GM21786 (cell line): ENCODE results near the gene TMEM14B.
"Not testable (repeated sequence)": the region's sequence is repeated elsewhere in the genome, so short reads cannot be mapped to it uniquely, and the experiment has no call there.

ENCODE experiments used
- ATAC-seq: cut with Tn5 transposase; IDR thresholded peaks from one replicate; pipeline ENCODE4 v1.9.1; 2021; ENCODE audit not compliant: unreplicated experiment

TMEM14B gene

DNA sequence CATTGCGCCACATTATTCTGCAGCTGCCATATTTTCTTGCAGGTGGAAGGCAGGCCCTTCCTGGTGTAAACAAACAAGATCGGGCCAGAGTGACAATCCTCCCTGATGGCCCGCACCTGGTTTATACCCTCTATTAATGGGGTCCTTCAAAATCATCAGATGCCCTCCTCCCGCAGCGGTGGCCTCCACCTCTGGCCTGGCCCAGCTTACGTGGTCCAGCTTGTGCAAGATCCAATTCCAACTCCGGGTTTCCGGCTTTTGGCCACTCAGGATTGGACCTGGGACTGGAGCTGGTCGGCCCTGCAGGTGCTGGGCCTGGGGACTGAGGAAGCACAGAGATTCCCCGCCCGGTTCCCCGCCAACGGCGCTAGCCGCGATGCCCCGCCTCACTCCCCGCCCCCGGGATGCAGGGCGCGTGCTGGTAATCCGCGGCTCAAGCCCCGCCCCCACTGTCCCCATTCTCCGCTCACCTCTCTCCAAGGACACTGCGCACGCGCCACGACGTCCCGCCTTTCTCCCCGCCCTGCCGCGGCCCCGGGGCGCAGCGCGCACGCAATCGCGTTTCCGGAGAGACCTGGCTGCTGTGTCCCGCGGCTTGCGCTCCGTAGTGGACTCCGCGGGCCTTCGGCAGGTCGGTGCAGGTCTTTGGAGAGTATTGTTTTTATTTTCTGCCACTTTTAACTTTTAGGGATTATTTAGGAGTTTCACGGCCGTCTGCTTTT is at the start of gene TMEM14B:
Gene TMEM14B, plus strand, starts transcription at position 555 of the 722 bp plus-strand sequence. CDS start 1,441 bp downstream, outside the sequence.
- ATAC-seq: peak; percentile 93

DNA sequence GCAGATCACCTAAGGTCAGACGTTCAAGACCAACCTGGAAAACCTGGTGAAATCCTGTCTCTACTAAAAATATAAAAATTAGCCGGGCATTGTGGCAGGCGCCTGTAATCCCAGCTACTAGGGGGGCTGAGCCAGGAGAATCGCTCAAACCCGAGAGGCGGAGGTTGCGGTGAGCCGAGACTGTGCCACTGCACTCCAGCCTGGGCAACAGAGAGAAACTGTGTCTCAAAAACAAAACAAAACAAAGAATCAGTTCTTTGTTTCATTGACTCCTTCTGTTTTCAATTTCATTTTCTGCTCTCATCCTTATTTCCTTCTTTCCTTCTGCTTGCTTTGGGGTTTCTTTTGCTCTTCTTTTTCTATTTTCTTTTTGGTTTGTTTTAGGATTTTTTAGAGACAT is 33.6 kb upstream of the TMEM14B start:
- ATAC-seq: no peak

DNA sequence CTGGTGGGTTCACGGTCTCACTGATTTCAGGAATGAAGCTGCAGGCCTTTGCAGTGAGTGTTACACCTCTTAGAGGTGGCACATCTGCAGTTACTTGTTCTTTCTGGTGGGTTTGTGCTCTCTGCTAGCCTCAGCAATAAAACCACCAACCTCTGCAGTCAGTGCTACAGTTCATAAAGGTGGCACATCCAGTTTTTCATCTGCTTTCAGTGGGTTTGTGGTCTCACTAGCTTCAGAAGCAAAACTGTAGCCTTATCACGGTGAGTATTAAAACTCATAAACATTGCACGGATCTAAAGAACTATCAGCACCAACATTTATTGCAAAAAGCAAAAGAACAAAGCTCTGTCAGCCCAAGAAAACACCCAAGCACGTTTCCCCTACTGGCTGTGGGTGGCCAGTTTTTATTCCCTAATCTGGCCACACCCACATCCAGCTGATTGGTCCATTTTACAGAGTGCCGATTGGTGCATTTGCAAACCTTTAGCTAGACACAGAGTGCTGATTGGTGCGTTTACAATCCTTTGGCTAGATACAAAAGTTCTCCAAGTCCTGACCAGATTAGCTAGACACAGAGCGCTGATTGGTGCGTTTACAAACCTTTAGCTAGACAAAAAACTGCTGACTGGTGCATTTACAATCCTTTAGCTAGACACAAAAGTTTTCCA is 28.2 kb upstream of the TMEM14B start:
- no peak for ATAC-seq

DNA sequence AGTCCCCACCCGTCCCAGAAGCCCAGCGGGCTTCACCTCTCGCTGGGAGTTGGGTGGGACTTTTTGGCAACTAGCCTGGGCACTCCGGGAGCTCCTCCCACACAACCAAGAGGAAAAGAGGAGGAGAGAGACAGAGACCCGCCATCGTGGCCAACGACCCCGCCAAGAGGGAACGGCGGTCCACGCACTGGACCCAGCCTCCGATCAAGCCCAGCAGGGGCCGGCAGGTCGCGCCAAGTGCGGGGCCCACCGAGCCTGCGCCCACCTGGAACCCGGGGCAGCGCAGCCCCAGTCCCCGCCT is 27.7 kb upstream of the TMEM14B start:
- ATAC-seq: no peak

DNA sequence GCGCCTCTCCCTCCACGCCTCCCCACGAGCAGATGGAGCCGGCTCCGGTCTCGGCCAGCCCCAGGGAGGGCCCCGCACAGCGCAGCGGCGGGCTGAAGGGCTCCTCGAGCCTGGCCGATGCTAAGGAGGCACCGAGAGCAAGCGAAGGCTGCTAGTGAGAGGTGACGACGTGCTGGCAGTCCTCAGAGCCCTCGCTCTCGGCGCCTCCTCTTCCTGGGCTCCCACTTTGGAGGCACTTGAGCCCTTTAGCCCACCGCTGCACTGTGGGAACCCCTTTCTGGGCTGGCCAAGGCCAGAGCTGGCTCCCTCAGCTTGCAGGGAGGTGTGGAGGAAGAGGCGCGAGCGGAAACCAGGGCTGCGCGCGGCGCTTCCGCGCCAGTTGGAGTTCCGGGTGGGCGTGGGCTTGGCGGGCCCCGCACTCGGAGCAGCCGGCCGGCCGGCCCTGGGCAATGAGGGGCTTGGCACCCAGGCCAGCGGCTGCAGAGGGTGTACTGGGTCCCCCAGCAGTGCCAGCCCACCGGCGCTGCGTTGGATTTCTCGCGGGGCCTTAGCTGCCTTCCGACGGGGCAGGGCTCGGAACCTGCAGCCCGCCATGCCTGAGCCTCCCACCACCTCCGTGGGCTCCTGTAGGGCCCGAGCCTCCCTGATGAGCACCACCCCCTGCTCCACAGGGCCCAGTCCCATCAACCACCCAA is 27.2 kb upstream of the TMEM14B start:
- ATAC-seq: no peak

DNA sequence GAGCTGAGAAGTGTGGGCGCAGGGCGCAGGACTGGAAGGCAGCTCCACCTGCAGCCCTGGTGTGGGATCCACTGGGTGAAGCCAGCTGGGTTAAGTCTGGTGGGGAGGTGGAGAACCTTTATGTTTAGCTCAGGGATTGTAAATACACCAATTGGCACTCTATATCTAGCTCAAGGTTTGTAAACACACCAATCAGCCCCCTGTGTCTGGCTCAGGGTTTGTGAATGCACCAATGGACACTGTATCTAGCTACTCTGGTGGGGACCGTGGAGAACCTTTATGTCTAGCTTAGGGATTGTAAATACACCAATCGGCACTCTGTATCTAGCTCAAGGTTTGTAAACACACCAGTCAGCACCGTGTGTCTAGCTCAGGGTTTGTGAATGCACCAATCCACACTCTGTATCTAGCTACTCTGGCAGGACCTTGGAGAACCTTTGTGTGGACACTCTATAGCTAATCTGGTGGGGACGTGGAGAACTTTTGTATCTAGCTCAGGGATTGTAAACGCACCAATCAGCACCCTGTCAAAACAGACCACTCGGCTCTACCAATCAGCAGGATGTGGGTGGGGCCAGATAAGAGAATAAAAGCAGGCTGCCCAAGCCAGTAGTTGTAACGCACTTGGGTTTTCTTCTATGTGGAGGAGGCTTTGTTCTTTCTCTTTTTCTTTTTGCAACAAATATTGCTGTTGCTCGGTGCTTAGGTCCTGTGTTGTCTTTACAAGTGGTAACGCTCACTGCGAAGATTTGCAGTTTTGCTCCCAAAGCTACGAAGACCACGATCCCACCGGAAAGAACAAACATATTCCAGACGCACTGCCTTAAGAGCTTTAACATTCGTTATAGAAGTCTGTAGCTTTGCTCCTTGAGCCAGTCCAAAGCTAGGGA is 26.4 kb upstream of the TMEM14B start:
- not testable (repeated sequence) for ATAC-seq

DNA sequence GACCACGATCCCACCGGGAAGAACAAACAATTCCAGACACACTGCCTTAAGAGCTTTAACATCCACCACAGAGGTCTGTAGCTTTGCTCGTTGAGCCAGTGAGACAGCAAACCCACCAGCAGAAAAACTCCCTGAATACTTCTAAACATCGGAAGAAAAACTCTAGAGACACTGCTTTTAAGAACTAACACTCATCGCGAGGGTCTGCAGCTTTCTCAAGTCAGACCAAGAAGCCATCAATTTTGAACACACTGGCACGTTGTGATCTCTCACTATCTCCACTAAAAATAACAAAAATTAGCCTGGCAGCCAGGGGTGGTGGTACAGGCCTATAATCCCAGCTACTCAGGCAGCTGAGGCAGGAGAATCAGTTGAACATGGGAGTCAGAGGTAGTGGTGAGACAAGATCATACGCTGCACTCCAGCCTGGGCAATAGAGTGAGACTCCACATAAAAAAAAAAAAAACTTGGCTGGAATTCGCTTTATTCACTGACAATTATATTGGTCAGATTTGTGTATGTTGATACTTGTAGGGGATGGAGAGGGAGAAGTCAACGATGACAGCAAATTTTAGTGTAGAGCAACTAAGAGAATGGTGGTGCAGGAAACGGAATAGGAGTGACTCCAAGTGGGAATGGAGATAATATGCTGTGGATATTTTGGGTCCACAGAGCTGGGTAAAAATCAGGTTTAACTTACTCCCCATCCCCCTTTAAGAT is 25.6 kb upstream of the TMEM14B start:
- no peak for ATAC-seq

DNA sequence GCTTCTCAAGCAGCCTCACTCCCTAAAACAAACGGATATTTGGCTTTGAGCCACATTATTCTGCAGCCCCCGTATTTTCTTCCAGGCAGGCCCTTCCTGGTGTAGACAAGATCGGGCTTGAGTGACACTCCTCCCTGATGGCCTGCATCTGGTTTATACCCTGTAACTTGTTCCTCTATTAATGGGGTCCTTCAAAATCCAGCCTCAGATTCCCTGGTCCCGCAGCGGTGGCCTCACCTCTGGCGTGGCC is 25.1 kb upstream of the TMEM14B start:
- no peak for ATAC-seq

DNA sequence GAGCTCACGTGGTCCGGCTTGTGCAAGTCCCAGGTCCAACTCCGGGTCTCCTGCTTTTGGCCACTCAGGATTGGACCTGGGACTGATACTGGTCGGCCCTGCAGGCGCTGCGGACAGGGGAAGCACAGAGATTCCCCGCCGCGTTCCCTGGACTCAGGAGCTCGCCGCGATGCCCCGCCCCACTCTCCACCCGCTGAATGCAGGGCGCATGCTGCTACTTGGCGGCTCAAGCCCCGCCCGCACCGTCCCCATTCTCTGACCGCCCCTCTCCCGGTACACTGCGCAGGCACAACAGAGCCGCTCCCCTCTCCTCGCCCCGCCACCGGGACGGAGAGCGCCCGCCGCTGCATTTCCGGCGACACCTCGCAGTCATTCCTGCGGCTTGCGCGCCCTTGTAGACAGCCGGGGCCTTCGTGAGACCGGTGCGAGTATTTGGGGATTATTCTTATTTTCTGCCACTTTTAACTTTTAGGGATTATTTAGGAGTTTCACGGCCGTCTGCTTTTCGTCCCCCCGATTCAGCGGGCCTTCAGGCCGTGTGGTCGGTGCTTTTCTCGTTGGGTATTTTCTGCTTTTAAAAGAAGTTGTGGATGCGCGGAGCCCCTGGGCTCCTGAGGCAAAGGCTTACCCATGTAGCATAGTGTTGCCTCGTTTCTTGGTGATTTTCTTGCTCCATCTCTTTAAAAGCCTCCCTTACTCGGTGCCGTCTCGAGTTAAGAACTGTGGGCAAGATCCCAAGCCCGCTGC is 24.6 kb upstream of the TMEM14B start, which contains the start of gene TMEM14C:
Gene TMEM14C, plus strand, starts transcription at position 251 of the 747 bp plus-strand sequence. CDS start 1,544 bp downstream, outside the sequence.
- ATAC-seq: peak; percentile 97

DNA sequence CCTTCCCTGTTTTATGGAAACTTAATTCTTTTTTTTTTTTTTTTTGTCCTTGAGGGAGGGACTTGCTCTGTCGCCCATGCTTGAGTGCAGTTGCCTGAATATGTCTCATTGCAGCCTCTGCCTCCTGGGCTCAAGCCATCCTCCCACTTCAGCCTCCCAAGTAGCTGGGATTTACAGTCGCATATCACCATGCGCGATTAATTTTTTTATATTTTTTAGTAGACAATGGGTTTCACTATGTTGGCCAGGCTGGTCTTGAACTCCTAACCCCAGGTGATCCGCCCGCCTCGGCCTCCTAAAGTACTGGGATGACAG is 24.1 kb upstream of the TMEM14B start:
- ATAC-seq: no peak

DNA sequence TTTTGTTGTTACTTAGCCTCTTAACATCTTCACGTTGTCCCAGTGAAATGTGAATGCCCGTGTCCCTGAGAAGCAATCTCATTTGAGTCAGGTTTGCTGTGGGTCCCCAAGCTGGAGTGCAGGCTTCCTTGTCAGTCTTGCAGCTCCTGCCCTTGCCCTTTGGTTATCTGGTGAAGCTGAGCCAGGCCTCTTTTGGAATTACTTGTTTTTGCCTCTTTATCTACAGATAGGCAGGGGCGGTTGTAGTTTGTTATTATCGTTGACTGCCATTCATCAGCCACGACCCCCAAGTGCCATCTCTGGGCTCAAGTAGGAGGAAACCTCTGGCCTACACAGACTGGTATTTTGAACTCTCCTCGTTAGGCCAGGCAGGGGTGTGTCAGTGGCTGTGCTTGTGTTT is 22.6 kb upstream of the TMEM14B start:
- no peak for ATAC-seq

DNA sequence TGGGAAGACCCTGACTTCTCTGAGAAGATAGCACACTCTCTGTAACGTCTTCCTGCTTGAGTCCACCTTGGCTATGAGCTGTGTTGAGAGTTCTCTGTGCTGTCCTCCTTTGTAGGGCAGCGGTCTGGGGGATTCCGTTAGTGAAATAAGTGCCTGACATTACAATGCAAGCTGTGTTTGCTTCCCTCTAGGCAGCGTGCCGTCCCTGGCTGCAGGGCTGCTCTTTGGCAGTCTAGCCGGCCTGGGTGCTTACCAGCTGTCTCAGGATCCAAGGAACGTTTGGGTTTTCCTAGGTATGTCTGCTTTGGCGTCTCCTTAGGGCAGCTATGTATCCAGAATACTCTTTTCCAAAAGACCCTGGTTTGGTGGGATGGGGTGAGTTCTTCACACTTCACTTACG is 21.9 kb upstream of the TMEM14B start:
- no peak for ATAC-seq

DNA sequence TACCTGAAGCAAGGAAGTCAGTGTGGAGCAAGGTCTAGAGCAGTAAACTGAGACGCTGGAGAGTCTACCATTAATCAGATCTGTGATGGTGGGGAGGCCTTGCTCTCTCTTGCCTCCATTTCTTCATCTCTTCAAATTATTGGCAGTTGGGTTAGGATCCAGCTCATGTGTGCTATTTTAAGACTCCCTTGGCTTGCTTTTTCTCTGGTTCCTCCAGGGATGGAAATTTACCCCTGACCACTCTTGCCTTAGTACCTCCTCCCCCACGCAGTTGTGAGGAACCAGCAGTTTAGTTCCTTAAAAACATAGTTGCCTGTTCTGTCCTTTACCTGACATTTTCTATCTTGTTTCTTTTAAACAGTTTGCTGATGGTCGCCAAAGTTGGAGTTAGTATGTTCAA is 17.4 kb upstream of the TMEM14B start:
- no peak for ATAC-seq

DNA sequence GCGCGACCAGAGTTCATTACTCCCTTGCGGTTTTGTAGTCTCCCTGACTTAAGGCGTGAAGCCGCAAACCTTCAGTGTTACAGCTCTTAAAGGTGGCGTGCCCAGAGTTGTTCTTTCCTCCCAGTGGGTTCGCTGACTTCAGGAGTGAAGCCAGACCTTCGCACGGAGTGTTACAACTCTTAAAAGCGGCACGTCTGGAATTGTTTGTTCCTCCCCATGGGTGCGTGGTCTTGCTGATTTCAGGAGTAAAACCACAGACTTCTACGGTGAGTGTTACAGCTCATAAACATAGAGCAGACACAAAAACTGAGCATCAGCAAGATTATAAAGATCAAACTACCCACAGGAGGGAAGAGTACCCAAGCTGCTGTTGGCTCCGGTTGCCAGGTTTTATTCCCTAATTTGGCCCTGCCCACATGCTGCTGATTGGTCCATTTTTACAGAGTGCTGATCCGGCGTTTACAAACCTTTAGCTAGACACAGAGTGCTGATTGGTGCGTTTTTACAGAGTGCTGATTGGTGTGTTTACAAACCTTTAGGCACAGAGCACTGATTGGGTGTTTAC is 14.4 kb upstream of the TMEM14B start:
- no peak for ATAC-seq

DNA sequence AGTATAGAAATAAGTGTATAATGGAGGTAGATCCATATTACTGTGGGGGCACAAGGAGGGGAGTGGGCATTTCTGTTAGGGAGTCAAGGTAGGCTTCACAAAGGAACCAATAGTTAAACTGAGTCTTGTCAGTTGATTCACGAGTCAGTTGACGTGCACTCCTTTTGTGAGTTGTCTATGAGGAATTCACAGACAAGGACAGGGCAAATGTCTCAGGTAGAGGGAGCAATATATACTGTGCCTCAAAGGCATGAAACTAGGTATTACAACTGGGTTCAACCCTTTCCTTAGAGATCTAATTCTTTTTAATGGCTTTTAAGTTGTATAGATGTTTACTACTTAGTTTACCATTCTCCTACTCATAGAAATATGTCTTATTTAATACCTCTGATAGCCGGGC is 13.7 kb upstream of the TMEM14B start:
- no peak for ATAC-seq

DNA sequence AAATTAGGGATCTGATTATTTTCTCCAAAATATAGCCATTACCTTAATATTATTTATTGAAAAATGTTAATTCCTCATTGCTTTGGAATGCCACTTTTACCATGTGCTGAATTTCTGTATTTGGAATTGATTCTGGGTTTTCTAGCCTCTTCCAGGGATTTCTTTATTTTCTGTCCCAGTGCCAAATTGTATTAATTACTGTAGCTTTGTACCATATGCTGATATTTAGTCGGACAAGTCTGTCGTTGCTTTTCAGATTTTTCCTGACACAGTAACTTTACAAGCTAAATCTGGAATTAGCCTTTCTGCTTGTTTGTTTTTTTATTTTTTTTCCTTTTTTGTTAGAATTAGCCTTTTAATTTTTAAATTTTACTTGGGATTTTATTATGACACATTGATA is 10.9 kb upstream of the TMEM14B start:
- ATAC-seq: no peak

DNA sequence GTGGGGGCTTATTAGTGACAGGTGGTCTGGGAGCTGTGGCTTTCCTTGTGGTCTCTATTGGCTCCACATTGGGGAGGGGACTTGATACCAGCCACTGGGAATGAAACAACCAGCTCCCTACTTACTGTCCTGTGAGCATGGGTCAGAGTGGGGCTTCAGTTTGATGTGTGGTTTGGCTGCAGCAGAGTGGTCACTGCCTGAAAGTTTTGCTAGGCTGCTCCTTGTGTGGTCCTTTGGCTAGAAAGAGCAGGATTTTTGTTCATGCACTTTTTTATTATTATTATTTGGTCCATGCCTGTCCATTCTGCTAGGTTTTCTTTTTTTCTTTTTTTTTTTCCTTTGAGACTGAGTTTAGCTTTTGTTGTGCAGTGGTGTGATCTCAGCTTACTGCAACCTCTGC is 7.5 kb upstream of the TMEM14B start:
- ATAC-seq: no peak

DNA sequence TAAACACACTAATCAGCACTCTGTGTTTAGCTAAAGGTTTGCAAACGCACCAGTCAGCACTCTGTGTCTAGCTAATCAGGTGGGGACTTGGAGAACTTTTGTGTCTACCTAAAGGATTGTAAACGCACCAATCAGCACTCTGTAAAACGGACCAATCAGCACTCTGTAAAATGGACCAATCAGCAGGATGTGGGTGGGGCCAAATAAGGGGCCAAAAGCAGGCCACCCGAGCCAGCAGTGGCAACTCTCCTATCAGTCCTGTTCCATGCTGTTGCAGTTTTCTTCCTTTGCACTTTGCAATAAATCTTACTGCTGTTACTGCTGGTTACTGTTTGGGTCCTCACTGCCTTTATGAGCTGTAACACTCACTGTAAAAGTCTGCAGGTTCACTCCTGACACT is 6.0 kb upstream of the TMEM14B start:
- not testable (repeated sequence) for ATAC-seq

DNA sequence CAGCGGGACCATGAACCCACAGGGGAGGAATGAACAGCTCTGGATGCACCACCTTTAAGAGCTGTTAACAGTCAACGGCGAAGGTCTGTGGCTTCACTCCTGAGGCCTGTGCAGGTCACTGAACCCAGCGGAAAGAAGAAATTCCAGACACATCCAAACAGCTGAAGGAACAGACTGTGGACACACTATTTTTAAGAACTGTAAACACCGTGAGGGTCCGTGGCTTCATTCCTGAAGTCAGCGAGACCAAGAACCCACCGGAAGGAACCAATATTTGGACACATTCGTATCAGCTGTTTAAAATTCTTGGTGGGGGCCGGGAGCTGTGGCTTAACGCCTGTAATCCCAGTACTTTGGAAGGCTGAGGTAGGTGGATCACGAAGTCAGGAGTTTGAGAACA is 5.4 kb upstream of the TMEM14B start:
- ATAC-seq: no peak

DNA sequence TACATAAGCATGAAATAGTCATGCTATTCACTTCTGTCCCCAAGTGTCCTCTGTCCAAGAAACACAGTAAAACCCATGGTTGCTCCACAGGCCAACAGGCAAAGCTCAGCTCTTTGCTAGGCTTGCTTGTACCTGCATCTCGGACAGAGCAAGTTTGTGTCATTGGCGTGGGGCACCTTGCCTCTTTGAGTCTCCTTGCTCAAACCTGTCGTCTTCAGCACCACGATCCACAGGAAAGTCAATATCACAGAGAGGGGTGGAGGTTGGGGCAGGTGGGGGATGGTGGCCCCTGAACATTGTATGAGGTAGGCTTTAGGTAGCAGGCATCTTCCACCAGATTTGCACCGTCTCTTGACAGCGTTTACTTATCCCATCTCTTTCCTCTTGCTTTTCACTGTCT is 4.1 kb upstream of the TMEM14B start:
- ATAC-seq: no peak
